ENCODE data around the gene H2BK1. TPM values are rescaled to one million over a fixed set of nuclear protein-coding genes. Genes with fewer than 3 reads are reported as not detected.

The H2BK1 gene
- total RNA-seq, 2 donors from 2014 or later, result not detected

- H3K36me3 ChIP-seq (ENCODE audit: control insufficient read depth, insufficient read depth, low read length), result no peaks in the 10 kb centered on the region
- Mint-ChIP-seq H3K4me1 (peaks cover 2% of the 10 kb centered on the region), H3K36me3 (ENCODE audit: low read depth) (peaks cover 2% of the 10 kb centered on the region), H3K9me3 (peaks cover 5% of the 10 kb centered on the region), H3K27me3 (ENCODE audit: insufficient read depth) (peaks cover 64% of the 10 kb centered on the region), H3K4me3 (no peak overlapping the region), H3K27ac (no peak overlapping the region)
- no peaks in the 10 kb centered on the region for H3K4me1 ChIP-seq (ENCODE audit: control insufficient read depth, insufficient read depth, low read length)
- WGBS, 2 experiments (ENCODE audit: insufficient coverage in 1 of 2, insufficient read length in 1 of 2), result 86 to 91% methylated on average over 3 to 8 of the region's 8 CpGs
- TF ChIP-seq CTCF (conservative IDR thresholded peaks at IDR 0.05), result no peak
- H3K4me3 ChIP-seq (ENCODE audit: low read length), result no peak overlapping the region
- DNase-seq, result peak; percentile 21
- peaks cover 10% of the 10 kb centered on the region for H3K27me3 ChIP-seq (ENCODE audit: control insufficient read depth, insufficient read depth, low read length, poor library complexity, severe bottlenecking)
- H3K9ac ChIP-seq (ENCODE audit: extremely low read depth, low read length, poor library complexity, severe bottlenecking), result no peak overlapping the region
- no peaks in the 10 kb centered on the region for H3K9me3 ChIP-seq (ENCODE audit: control insufficient read depth, low read length)
- no peak overlapping the region for H3K27ac ChIP-seq (ENCODE audit: low read depth, low read length)
These were observed 30.9 kb downstream of the H2BK1 start for GRCh38 chr7:151179287-151179860.

GRCh38 chr7:151178831-151179230 is 31.5 kb downstream of the H2BK1 start:
- peaks cover 65% of the 10 kb centered on the region for H3K27me3 Mint-ChIP-seq (ENCODE audit: insufficient read depth)
- Histone ChIP-seq H3K9ac (ENCODE audit: extremely low read depth, low read length, poor library complexity, severe bottlenecking) (no peak overlapping the region), H3K27ac (ENCODE audit: low read depth, low read length) (no peak overlapping the region), H3K27me3 (ENCODE audit: control insufficient read depth, insufficient read depth, low read length, poor library complexity, severe bottlenecking) (peaks cover 10% of the 10 kb centered on the region), H3K36me3 (ENCODE audit: control insufficient read depth, insufficient read depth, low read length) (no peaks in the 10 kb centered on the region), H3K9me3 (ENCODE audit: control insufficient read depth, low read length) (no peaks in the 10 kb centered on the region), H3K4me3 (ENCODE audit: low read length) (no peak overlapping the region), H3K4me1 (ENCODE audit: control insufficient read depth, insufficient read depth, low read length) (no peaks in the 10 kb centered on the region)
- TF ChIP-seq CTCF (conservative IDR thresholded peaks at IDR 0.05), result no peak
- H3K9me3 Mint-ChIP-seq, result peaks cover 8% of the 10 kb centered on the region
- peak; percentile 40 for DNase-seq
- H3K4me1 Mint-ChIP-seq, result peaks cover 2% of the 10 kb centered on the region
- 80 to 85% methylated on average over 1 to 2 of the region's 2 CpGs for WGBS, 2 experiments (ENCODE audit: insufficient coverage in 1 of 2, insufficient read length in 1 of 2)
- no peak overlapping the region for H3K4me3 Mint-ChIP-seq
- peaks cover 2% of the 10 kb centered on the region for H3K36me3 Mint-ChIP-seq (ENCODE audit: low read depth)
- no peak overlapping the region for H3K27ac Mint-ChIP-seq

- WGBS, 2 experiments (ENCODE audit: insufficient coverage in 1 of 2, insufficient read length in 1 of 2), result 92 to 93% methylated on average over 7 to 9 of the region's 9 CpGs
- Mint-ChIP-seq H3K4me3 (no peak overlapping the region), H3K27me3 (ENCODE audit: insufficient read depth) (peaks cover 71% of the 10 kb centered on the region), H3K4me1 (peaks cover 2% of the 10 kb centered on the region), H3K36me3 (ENCODE audit: low read depth) (peaks cover 2% of the 10 kb centered on the region), H3K9me3 (peaks cover 14% of the 10 kb centered on the region), H3K27ac (no peak overlapping the region)
- H3K36me3 ChIP-seq (ENCODE audit: control insufficient read depth, insufficient read depth, low read length), result no peaks in the 10 kb centered on the region
- H3K9me3 ChIP-seq (ENCODE audit: control insufficient read depth, low read length), result peaks cover 2% of the 10 kb centered on the region
- no peak overlapping the region for H3K4me3 ChIP-seq (ENCODE audit: low read length)
- no peaks in the 10 kb centered on the region for H3K4me1 ChIP-seq (ENCODE audit: control insufficient read depth, insufficient read depth, low read length)
- no peak overlapping the region for H3K27ac ChIP-seq (ENCODE audit: low read depth, low read length)
- no peak overlapping the region for H3K9ac ChIP-seq (ENCODE audit: extremely low read depth, low read length, poor library complexity, severe bottlenecking)
- peaks cover 13% of the 10 kb centered on the region for H3K27me3 ChIP-seq (ENCODE audit: control insufficient read depth, insufficient read depth, low read length, poor library complexity, severe bottlenecking)
- DNase-seq, result no peak
- no peak for TF ChIP-seq CTCF (conservative IDR thresholded peaks at IDR 0.05)
These were observed 32.1 kb downstream of the H2BK1 start for GRCh38 chr7:151178236-151178635.

Measured in endodermal cell (in vitro differentiated cells).